NCI-H1092 (cell line): ENCODE measurements around the gene EML3.
"Not testable (repeated sequence)": the region's sequence is repeated elsewhere in the genome, so short reads cannot be mapped to it uniquely, and the experiment has no call there.

Experiments used
- DNase-seq: peaks from one replicate; lab custom pipeline; 2025; lab: John Stamatoyannopoulos, UW

The EML3 gene

DNA sequence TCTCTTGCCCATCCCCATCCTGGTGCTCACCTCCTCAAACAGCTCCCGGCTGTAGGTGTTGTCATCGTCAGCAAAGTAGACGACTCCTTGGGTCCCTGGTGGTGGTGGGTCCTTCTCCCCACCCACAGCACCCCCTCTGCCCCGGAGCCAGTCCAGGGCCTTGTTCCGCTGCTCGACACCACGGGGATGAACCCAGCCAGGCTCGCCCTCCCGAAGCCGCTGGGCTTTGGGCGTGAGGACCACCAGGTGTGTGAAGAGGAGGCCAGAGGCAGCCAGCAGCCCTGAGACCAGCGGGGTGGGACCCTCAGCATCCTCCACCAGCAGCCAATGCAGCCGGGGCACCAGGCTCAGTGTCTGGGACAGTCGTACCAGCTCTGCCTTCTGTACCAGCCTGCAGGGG is 4.4 kb upstream of the EML3 start:
- DNase-seq, result not testable (repeated sequence)

GRCh38 chr11:62615521-62615920 is 2.9 kb upstream of the EML3 start:
- DNase-seq, result no peak

- no peak for DNase-seq
Measured at GRCh38 chr11:62614275-62614674, 1.7 kb upstream of the EML3 start.

GRCh38 chr11:62613291-62613778 is 760 bp upstream of the EML3 start:
- DNase-seq, result no peak

- DNase-seq, result peak; percentile 25
Measured at GRCh38 chr11:62611705-62612365, 740 bp downstream of the EML3 start.

GRCh38 chr11:62610814-62611704 is 1.5 kb downstream of the EML3 start:
- no peak for DNase-seq

- DNase-seq, result no peak
Measured at GRCh38 chr11:62610403-62610802, 2.2 kb downstream of the EML3 start.

DNA sequence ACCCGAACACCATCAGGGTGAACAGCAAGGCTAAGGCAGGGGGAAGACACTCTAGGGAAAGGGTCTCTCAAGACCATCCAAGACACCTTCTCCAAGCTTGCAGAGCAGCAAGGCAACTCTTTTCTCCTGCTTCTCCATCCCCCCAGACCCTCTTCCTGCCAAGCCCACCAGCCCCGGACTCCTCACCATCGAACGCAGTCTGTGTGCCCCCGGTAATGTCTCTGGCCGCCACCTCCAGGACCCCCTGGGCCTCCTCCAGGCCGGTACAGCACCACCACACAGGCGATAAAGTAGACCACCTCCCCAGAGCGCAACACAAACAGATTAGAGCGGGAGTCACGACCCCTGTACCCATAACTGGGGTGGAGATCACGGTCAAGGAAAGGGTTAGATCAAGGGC is 3.8 kb downstream of the EML3 start:
- no peak for DNase-seq

DNA sequence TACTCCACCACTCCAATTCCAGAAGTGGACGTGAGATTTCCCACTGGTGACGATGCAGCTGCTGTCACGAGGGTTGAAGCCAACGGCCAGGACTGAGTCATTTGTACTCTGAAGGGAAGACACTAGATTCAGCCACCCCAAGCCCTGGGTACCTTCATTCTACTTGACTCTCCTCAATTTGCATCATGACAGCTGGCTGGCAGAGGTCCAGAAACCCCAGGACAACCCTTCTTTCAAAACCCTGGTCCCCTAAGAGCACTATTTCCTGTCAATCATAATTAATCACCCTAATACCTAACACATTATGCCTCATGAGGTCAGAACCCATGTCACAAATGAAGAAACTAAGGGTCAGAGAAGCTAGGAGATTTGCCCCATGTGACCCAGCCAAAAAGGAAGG is 4.9 kb downstream of the EML3 start:
- DNase-seq, result no peak

DNA sequence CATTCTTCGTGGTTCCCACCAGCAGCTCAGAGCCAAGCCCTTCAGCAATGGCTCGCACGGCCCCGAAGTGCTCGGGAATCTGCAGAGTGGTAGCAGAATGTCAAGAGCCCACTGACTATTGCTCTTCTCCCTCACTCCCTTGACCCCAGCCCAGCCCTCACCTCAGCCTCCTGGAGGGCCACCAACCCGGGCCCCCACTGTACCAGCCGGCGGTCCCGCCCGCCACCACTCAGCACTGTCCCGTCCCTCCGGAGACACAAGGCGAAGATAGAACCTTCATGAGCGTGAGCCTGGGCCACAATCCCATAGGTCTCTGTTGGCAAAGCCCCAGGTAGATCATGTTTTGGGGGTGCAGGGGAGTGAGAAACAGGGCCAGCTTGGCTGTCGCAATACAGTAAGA is 6.7 kb downstream of the EML3 start:
- no peak for DNase-seq

- no peak for DNase-seq
Measured at GRCh38 chr11:62605467-62605866, 7.1 kb downstream of the EML3 start.

GRCh38 chr11:62604460-62605120 is 8.0 kb downstream of the EML3 start:
- DNase-seq, result no peak

DNA sequence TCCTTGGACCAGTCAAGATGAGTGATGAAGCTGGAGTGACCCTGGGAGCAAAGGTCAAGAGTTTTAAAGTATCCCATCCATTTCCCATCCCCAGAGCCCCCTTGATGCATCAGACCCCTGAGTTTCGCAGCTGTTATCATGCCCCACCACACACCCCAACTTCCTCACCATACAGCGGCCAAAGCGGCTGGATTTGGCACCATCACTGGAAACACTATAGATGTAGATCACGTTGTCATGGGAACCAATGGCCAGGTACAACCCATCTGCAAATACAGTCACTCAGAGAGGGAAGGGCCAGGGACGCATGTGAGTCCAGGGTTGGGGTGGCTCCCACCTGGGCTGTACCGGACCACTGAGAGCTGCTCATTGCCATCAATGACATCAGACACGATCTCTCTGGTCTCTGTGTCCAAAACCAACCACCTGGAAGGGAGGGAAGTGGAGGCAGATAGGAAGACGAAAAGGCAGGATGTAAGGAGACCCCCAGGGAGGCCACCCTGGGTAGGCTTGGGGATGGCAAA is 8.7 kb downstream of the EML3 start:
- DNase-seq, result no peak

- DNase-seq, result no peak
Measured at GRCh38 chr11:62603072-62603408, 9.5 kb downstream of the EML3 start.

GRCh38 chr11:62602141-62603071 is 10.2 kb downstream of the EML3 start:
- DNase-seq, result peak; percentile 73

DNA sequence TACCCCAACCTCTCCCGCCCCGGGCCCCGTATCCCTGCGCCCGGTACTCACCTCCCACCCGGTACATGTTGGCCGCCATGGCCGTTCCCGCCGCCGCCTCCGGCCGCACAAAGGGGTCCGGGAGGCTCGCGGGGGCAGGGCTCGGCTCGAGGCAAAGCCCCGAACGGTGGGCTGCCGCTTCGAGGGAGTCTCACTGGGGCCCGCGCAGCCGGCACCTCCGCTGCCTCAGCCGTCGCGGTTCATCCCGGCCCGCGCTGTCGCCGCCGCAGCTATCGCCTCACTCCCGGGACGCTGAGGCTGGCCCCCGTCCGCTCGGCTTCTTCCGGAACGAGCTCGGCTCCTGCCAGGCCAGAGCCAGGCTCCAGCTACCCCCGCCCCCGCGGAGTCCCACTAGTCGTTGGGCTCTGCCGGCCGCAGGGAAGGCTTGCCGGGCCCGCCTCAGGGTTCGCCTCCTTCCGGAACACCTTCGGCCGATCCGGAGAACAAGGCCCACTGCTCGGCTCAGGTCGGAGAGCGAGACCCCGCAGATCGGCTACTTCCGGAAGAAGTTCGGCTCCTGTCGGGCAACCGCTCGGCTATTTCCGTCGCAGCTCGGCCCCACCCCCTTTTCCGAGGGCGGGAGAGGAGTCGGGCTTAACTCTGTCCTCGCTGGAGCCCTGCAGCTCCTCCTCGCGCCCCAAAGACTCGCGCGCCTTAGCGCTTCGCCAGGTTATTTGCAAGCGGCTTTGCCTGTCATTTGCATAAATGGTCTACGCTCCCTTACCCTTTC is 11.0 kb downstream of the EML3 start, which contains the start of gene MTA2:
MTA2 (minus strand) TSS at position 494 of the 769 bp plus-strand sequence; CDS start at position 79, 415 bp downstream.
- peak; percentile 100 for DNase-seq

- DNase-seq, result no peak
Measured at GRCh38 chr11:62601122-62601371, 11.5 kb downstream of the EML3 start.

GRCh38 chr11:62600367-62601121 is 12.0 kb downstream of the EML3 start:
- no peak for DNase-seq

DNA sequence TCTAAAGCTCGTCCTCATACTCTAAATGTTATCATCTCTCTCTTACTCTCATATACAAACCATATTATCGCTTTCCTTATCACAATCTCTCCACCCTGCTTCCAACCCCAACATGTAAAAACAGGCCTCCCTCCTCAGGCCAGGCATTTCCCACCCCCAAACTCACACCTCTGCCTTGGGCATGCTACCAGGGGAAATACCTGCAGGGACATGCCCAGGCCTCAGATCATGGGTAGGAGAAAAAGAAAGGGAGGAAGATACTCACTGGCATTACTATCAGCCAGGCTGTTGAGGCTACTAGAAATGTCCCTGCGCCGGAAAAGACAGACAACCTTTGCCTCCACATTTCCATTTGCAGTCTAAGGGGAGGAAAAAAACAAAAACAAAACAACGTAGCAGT is 12.7 kb downstream of the EML3 start:
- DNase-seq, result no peak

DNA sequence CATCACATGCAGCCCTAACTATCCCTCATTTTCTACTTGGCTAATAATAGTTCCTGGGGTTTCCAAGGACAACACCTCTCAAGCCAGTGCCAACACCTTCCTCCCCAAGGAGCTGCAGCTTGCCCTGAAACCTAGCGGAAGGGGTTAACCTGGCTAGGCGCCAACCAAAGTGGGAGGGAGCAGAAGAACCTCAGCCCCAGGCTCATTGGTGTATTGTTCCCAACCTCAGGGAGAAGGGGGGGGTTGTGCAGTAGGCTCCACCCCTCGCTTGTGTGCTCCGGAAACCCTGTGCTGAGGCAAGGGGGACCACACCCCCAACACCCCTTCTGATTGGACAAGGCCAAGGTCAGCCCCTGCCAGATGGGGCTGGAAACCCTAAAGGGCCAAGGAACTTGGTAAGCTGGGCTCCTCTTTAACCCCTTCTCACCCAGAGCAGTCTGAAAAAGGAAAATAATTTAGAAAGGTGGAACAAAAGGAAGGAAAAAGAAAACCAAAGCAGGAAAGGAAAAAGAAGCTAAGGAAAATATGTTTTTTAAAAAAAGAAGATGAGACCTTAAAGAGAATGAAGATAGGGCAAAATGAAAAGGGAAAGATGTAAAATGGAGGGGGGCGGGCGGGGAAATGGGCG is 13.4 kb downstream of the EML3 start:
- peak; percentile 24 for DNase-seq
